Stimulated activated CD4-positive, alpha-beta T cell treated with anti-CD3 and anti-CD28 coated beads, Interleukin-2, amount 100 ng/mL, for 24 hours (primary cell): ENCODE measurements around the gene DQX1.
"Not testable (repeated sequence)": the region's sequence is repeated elsewhere in the genome, so short reads cannot be mapped to it uniquely, and the experiment has no call there.

Source experiments
- DNase-seq, 2 donors: peaks; one replicate each; pipeline ENCODE4 v3.0.0-alpha.2; 2020

DQX1 gene

GRCh38 chr2:74491648-74492544 lies 34.1 kb downstream of the DQX1 start:
- DNase-seq = no peak

- DNase-seq = no peak
Observed at GRCh38 chr2:74489906-74490305, 36.1 kb downstream of the DQX1 start.

GRCh38 chr2:74488643-74489481 lies 37.2 kb downstream of the DQX1 start:
- no peak for DNase-seq

- DNase-seq = no peak
Observed at GRCh38 chr2:74486141-74486540, 39.9 kb downstream of the DQX1 start.

GRCh38 chr2:74483675-74484164 lies 42.3 kb downstream of the DQX1 start:
- not testable (repeated sequence) for DNase-seq

- DNase-seq = peak; percentile 94
Observed at GRCh38 chr2:74482801-74483674, 43.0 kb downstream of the DQX1 start, which contains the start of the genes CCDC142 and TTC31. CCDC142 (minus strand) TSS chr2:74482998; CDS start chr2:74482837, 161 bp downstream. TTC31 (plus strand) TSS chr2:74483081; CDS start chr2:74483096, 15 bp downstream.

GRCh38 chr2:74481961-74482800 lies 43.9 kb downstream of the DQX1 start:
- DNase-seq = peak; percentile 61 to 63

GRCh38 chr2:74481431-74481830 lies 44.6 kb downstream of the DQX1 start:
- no peak for DNase-seq

GRCh38 chr2:74474899-74475298 lies 51.1 kb downstream of the DQX1 start:
- no peak for DNase-seq

GRCh38 chr2:74474481-74474880 lies 51.5 kb downstream of the DQX1 start:
- DNase-seq = no peak

GRCh38 chr2:74472945-74473258 lies 53.1 kb downstream of the DQX1 start:
- no peak for DNase-seq

- peak; percentile 97 to 98 for DNase-seq
Observed at GRCh38 chr2:74472086-74472944, 53.7 kb downstream of the DQX1 start, which contains the start of gene MRPL53. MRPL53 (minus strand) TSS chr2:74472680; CDS start chr2:74472660, 20 bp downstream.

- no peak for DNase-seq
Observed at GRCh38 chr2:74471332-74472065, 54.5 kb downstream of the DQX1 start.

GRCh38 chr2:74470742-74471141 lies 55.3 kb downstream of the DQX1 start:
- not testable (repeated sequence) for DNase-seq
